GM12878 (cell line): Measurements from ENCODE around the gene RNF13. TPM values are rescaled to one million over a fixed set of nuclear protein-coding genes. Genes with fewer than 3 reads are reported as not detected.

Experiments
- ATAC-seq: fragments of 200-7000 bp; cut with Tn5 transposase; 3 replicates; pipeline ENCODE4 v1.9.1; 2020; ENCODE audit warnings: mild to moderate bottlenecking, moderate library complexity
- BruUV-seq: library from RNA; stranded (reverse); fragments of 400-500 nt; replicated peaks from 2 replicates; lab custom pipeline; 2021; lab: Mats Ljungman, UMichigan
- CTCF ChIA-PET: fragments of 300-600 bp; sonication (Branson Sonifier 250); formaldehyde crosslinking; extraction: SDS; loops from one replicate; lab custom pipeline; 2021; ENCODE audit warnings: inconsistent platforms; lab: Yijun Ruan, JAX
- POLR2A ChIA-PET: fragments of 350-600 bp; formaldehyde crosslinking; extraction: SDS; loops from one replicate; lab custom pipeline; 2021; ENCODE audit warnings: inconsistent platforms; lab: Charles Lee
- RAD21 ChIA-PET: fragments of 300-600 bp; sonication (Branson Sonifier 250); formaldehyde crosslinking; loops from one replicate; lab custom pipeline; 2023; ENCODE audit warnings: antibody characterized with exemption; ENCODE audit not compliant: unreplicated experiment; lab: Charles Lee
- SMC1A ChIA-PET: fragments of 300-600 bp; sonication (Branson Sonifier 250); formaldehyde crosslinking; loops from one replicate; lab custom pipeline; 2023; ENCODE audit not compliant: unreplicated experiment, uncharacterized antibody; lab: Charles Lee
- DNase-seq: peaks from one replicate; pipeline ENCODE4 v3.0.0-alpha.2; 2011; ENCODE audit warnings: low read depth, low spot score
- FAIRE-seq: peaks from 3 replicates; lab custom pipeline; 2011; peaks lifted over from hg19 to GRCh38; lab: Jason Lieb, UNC
- H2AFZ ChIP-seq: 2 replicates; pipeline ENCODE4 v1.6.0; 2011; ENCODE audit warnings: low read depth, low read length, control low read depth; ENCODE audit not compliant: control insufficient read depth
- H3K27ac ChIP-seq: 2 replicates; pipeline ENCODE4 v1.5.1; 2011; ENCODE audit warnings: control low read depth; ENCODE audit not compliant: control insufficient read depth, insufficient read depth
- H3K27me3 ChIP-seq, 2 experiments: replicated peaks in 1 of 2; 2 replicates each; pipeline versions ENCODE4 v1.6.0 to v1.6.1; 2011; ENCODE audit warnings: low read length in 1 of 2; ENCODE audit not compliant: control insufficient read depth in 2 of 2, insufficient read depth in 2 of 2
- H3K36me3 ChIP-seq, 2 experiments: 2 replicates each; pipeline ENCODE4 v1.5.1; 2011; ENCODE audit warnings: low read length in 1 of 2; ENCODE audit not compliant: control insufficient read depth in 2 of 2, insufficient read depth in 2 of 2
- H3K4me1 ChIP-seq: 2 replicates; pipeline ENCODE4 v1.6.1; 2011; ENCODE audit warnings: mild to moderate bottlenecking, low read length, moderate library complexity, mixed read lengths; ENCODE audit not compliant: control insufficient read depth, insufficient read depth
- H3K4me2 ChIP-seq: 2 replicates; pipeline ENCODE4 v1.6.0; 2011; ENCODE audit warnings: control low read depth; ENCODE audit not compliant: control insufficient read depth, insufficient read depth
- H3K4me3 ChIP-seq: fragments of 200-600 bp; sonication (generic); 2 replicates; pipeline ENCODE4 v1.5.1; 2016
- H3K79me2 ChIP-seq: 2 replicates; pipeline ENCODE4 v1.6.0; 2011; ENCODE audit warnings: low read length; ENCODE audit not compliant: control insufficient read depth, insufficient read depth
- H3K9ac ChIP-seq: 2 replicates; pipeline ENCODE4 v1.8.0; 2011; ENCODE audit warnings: low read length, control low read depth, mixed read lengths; ENCODE audit not compliant: control insufficient read depth, insufficient read depth
- H3K9me3 ChIP-seq: replicated peaks from 3 replicates; pipeline ENCODE4 v1.5.1; 2011; ENCODE audit warnings: mild to moderate bottlenecking, low read length; ENCODE audit not compliant: control insufficient read depth, insufficient read depth
- H4K20me1 ChIP-seq: 2 replicates; pipeline ENCODE4 v1.6.0; 2011; ENCODE audit not compliant: control insufficient read depth, insufficient read depth
- CHD2 ChIP-seq: IDR thresholded peaks from 2 replicates; pipeline ENCODE4 v1.6.1; 2011; ENCODE audit warnings: low read depth, low read length, improper control_type of control experiment, borderline replicate concordance
- EP300 ChIP-seq, 2 experiments: fragments of 150-350 bp in 1 of 2; IDR thresholded peaks; 2 replicates each; pipeline ENCODE4 v1.6.1; 2011 to 2012; ENCODE audit warnings: low read depth in 2 of 2, low read length in 2 of 2, borderline replicate concordance in 1 of 2, improper control_type of control experiment in 1 of 2, inconsistent platforms in 1 of 2; ENCODE audit not compliant: control insufficient read depth in 1 of 2
- ESRRA ChIP-seq: IDR thresholded peaks from 2 replicates; pipeline ENCODE4 v1.6.1; 2012; ENCODE audit warnings: mild to moderate bottlenecking, low read length, improper control_type of control experiment
- EZH2 ChIP-seq: IDR thresholded peaks from 2 replicates; pipeline ENCODE4 v1.6.1; 2012; ENCODE audit warnings: low read depth, mild to moderate bottlenecking, control low read depth, inconsistent platforms, low read length, borderline replicate concordance; ENCODE audit not compliant: control insufficient read depth
- HDGF ChIP-seq: fragments of 450-650 bp; IDR thresholded peaks from 2 replicates; pipeline ENCODE4 v1.6.1; 2016; ENCODE audit warnings: antibody characterized with exemption
- IRF4 ChIP-seq: IDR thresholded peaks from 2 replicates; pipeline ENCODE4 v1.6.1; 2011; ENCODE audit warnings: low read depth, low read length
- NFXL1 ChIP-seq: fragments of 450-650 bp; IDR thresholded peaks from 2 replicates; pipeline ENCODE4 v1.6.1; 2017; ENCODE audit warnings: antibody characterized with exemption, mild to moderate bottlenecking, borderline replicate concordance
- NFYA ChIP-seq: IDR thresholded peaks from 2 replicates; pipeline ENCODE4 v1.6.1; 2011; ENCODE audit warnings: low read depth, mild to moderate bottlenecking, low read length, improper control_type of control experiment, borderline replicate concordance
- NR2C1 ChIP-seq: fragments of 450-650 bp; IDR thresholded peaks from 2 replicates; pipeline ENCODE4 v1.6.1; 2017; ENCODE audit warnings: antibody characterized with exemption, mild to moderate bottlenecking, moderate library complexity
- POLR2A ChIP-seq: IDR thresholded peaks from 2 replicates; pipeline ENCODE4 v1.6.1; 2011; ENCODE audit warnings: low read depth, mild to moderate bottlenecking, low read length
- POLR2AphosphoS2 ChIP-seq: IDR thresholded peaks from 2 replicates; pipeline ENCODE4 v1.6.1; 2011; ENCODE audit warnings: low read depth, mild to moderate bottlenecking, low read length, improper control_type of control experiment, moderate library complexity
- POLR2AphosphoS5 ChIP-seq: IDR thresholded peaks from 2 replicates; pipeline ENCODE4 v1.6.1; 2011; ENCODE audit warnings: mild to moderate bottlenecking, low read length, inconsistent platforms
- SMAD5 ChIP-seq: IDR thresholded peaks from 2 replicates; pipeline ENCODE4 v1.6.1; 2016; ENCODE audit warnings: antibody characterized with exemption, low read depth
- WRNIP1 ChIP-seq: IDR thresholded peaks from 2 replicates; pipeline ENCODE4 v1.6.1; 2011; ENCODE audit warnings: low read depth, low read length, improper control_type of control experiment, borderline replicate concordance
- ZZZ3 ChIP-seq: IDR thresholded peaks from 2 replicates; pipeline ENCODE4 v1.6.1; 2011; ENCODE audit warnings: low read depth; ENCODE audit not compliant: control insufficient read depth, insufficient read length
- in situ Hi-C: fragments of 300-500 bp; cut with MboI; formaldehyde crosslinking; loops from 9 replicates; pipeline ENCODE4 v1.14.3; 2018; ENCODE audit warnings: mixed read lengths
- intact Hi-C: fragments of 100-400 bp; cut with micrococcal nuclease; formaldehyde crosslinking; loops from one replicate; pipeline ENCODE4 v1.14.2; 2022; ENCODE audit not compliant: unreplicated experiment
- polyA plus RNA-seq, 11 experiments: library from polyadenylated mRNA; depleted of rRNA in 4 of 11; unstranded in 6 of 11; stranded (reverse) in 5 of 11; fragments of >200 nt; fragmentation: Nextera tagmentation in 4 of 11; fragmentation: Illumina TruSeq in 1 of 11; extraction: Ambion mirVana in 4 of 11; extraction: Trizol in 1 of 11; gene quantifications; 1 replicate in 1 of 11; 2 replicates in 10 of 11; pipeline versions ENCODE4 v1.2.1 to v1.2.3, GENCODE V29; 2011 to 2016; ENCODE audit warnings: inconsistent platforms in 2 of 11, missing spikeins in 2 of 11, low read depth in 1 of 11
- total RNA-seq, 4 experiments: library from RNA; depleted of rRNA in 3 of 4; stranded (reverse); fragments of >200 nt in 3 of 4; fragmentation: Illumina TruSeq in 1 of 4; extraction: Trizol in 1 of 4; gene quantifications; 2 replicates each; pipeline versions ENCODE4 v1.2.1 to v1.2.3, GENCODE V29; 2013 to 2021
- TF ChIP-seq, protein P1 (sequence below): fragments of 450-650 bp; IDR thresholded peaks from 2 replicates; pipeline ENCODE4 v1.6.1; 2014; ENCODE audit warnings: mild to moderate bottlenecking
- TF ChIP-seq, protein P2 (sequence below): fragments of 450-650 bp; IDR thresholded peaks from 2 replicates; pipeline ENCODE4 v1.6.1; 2017; ENCODE audit warnings: mild to moderate bottlenecking, low read depth, inconsistent platforms; ENCODE audit not compliant: poor library complexity, severe bottlenecking

RNF13 gene
- total and polyA plus RNA-seq, 10 of the 15 experiments (the other 5 are each of a cell fraction or from before 2014, with no cell fraction given) = 18.9 to 73.4 (median 36.7) TPM

DNA sequence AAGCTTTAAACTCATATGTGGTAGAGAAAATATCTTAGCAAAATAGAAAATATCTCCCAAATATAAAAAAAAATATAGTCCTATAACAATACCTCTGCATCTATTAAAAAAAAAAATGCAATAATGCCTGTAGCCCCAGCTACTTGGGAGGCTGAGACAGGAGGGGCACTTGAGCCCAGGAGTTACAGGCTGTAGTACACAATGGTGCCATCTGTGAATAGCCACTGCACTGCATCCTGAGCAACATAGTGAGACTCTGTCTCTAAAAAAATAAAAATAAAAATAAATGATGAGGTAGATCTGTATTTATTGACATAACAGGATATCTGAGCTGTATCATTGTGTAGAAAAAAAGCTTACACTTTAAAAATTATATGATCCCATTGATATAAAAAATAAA, 87.3 kb downstream of the RNF13 start:
- no peak for TF ChIP-seq HDGF
- TF ChIP-seq POLR2AphosphoS5 = no peak
- TF ChIP-seq ZZZ3 = no peak
- no peak for TF ChIP-seq SMAD5
- no peak for TF ChIP-seq WRNIP1
- Histone ChIP-seq H3K36me3 (peaks cover 0 to 4% of the 10 kb centered on the region in 2 experiments; a peak in 2 of 4 replicates), H2AFZ (no peak overlapping the region), H3K27me3 (no peaks in the 10 kb centered on the region), H3K79me2 (no peaks in the 10 kb centered on the region), H3K4me3 (no peak overlapping the region), H3K27ac (no peak overlapping the region), H3K9ac (no peak overlapping the region), H3K4me1 (no peaks in the 10 kb centered on the region), H3K4me2 (no peak overlapping the region), H3K9me3 (no peaks in the 10 kb centered on the region), H4K20me1 (no peaks in the 10 kb centered on the region)
- ChIA-PET POLR2A (no interaction called here), SMC1A (interaction anchor here (0.9 to 1.4 kb wide), 6 partner anchors 8 to 324 kb away, joined by 3 to 4 read pairs (median 3); no protein-coding TSS in a partner anchor), CTCF (interaction anchor here (0.6 to 1.7 kb wide), 6 partner anchors 14 to 346 kb away, joined by 3 to 11 read pairs (median 4); no protein-coding TSS in a partner anchor), RAD21 (interaction anchor here (1.0 kb wide), 1 partner anchor 20 kb away, joined by 4 read pairs; no protein-coding TSS in a partner anchor)
- in situ Hi-C loops (no loop called here), intact Hi-C loops (no loop called here)
- no TSS peak for BruUV-seq
- FAIRE-seq (no peak), ATAC-seq (no peak), DNase-seq (no peak)

DNA sequence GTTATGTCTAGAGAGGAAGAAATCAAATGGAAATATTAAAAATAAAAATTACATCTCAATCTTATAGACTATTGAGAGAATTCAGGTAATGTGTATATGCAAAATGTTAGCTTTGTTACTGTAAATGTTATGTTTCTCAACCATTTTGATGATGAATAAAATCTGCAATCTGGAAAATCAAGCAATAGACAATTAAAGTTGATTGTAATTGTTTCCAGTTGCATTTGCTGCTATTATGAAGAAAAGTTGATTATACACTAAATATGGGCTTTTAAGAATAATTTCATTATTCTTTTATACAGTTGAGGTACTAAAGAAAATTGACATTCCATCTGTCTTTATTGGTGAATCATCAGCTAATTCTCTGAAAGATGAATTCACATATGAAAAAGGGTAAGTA, 88.8 kb downstream of the RNF13 start:
- ChIA-PET CTCF (no interaction called here), RAD21 (interaction anchor here (2.3 kb wide), 1 partner anchor 22 kb away, joined by 6 read pairs; no protein-coding TSS in a partner anchor), POLR2A (no interaction called here), SMC1A (interaction anchor here (0.6 to 1.7 kb wide), 4 partner anchors 9 to 547 kb away, joined by 3 to 4 read pairs (median 3); no protein-coding TSS in a partner anchor)
- no peak for FAIRE-seq
- peaks cover 0 to 3% of the 10 kb centered on the region in 2 experiments; a peak in 2 of 4 replicates for H3K36me3 ChIP-seq
- ATAC-seq = no peak
- no peaks in the 10 kb centered on the region for H3K9me3 ChIP-seq
- no peak for DNase-seq
- H3K4me2 ChIP-seq = no peak overlapping the region
- no peak overlapping the region for H3K27ac ChIP-seq
- H3K4me1 ChIP-seq = no peaks in the 10 kb centered on the region
- no peaks in the 10 kb centered on the region for H3K79me2 ChIP-seq
- no TSS peak for BruUV-seq
- intact Hi-C loops (no loop called here), in situ Hi-C loops (no loop called here)
- H4K20me1 ChIP-seq = no peaks in the 10 kb centered on the region
- H3K4me3 ChIP-seq = no peak overlapping the region
- H3K27me3 ChIP-seq = no peaks in the 10 kb centered on the region
- no peak overlapping the region for H2AFZ ChIP-seq
- H3K9ac ChIP-seq = no peak overlapping the region
- TF ChIP-seq EP300 (IDR thresholded peaks at IDR 0.05; ENCODE audit: borderline replicate concordance in 1 of 2, control insufficient read depth in 1 of 2, low read depth in 2 of 2, low read length in 2 of 2) = no peak
- TF ChIP-seq, protein P1, sequence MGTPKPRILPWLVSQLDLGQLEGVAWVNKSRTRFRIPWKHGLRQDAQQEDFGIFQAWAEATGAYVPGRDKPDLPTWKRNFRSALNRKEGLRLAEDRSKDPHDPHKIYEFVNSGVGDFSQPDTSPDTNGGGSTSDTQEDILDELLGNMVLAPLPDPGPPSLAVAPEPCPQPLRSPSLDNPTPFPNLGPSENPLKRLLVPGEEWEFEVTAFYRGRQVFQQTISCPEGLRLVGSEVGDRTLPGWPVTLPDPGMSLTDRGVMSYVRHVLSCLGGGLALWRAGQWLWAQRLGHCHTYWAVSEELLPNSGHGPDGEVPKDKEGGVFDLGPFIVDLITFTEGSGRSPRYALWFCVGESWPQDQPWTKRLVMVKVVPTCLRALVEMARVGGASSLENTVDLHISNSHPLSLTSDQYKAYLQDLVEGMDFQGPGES = no peak
- no peak for TF ChIP-seq NFYA
- TF ChIP-seq EZH2 = no peak
- no peak for TF ChIP-seq ESRRA
- no peak for TF ChIP-seq POLR2A
- no peak for TF ChIP-seq NFXL1
- no peak for TF ChIP-seq NR2C1
- TF ChIP-seq, protein P2, sequence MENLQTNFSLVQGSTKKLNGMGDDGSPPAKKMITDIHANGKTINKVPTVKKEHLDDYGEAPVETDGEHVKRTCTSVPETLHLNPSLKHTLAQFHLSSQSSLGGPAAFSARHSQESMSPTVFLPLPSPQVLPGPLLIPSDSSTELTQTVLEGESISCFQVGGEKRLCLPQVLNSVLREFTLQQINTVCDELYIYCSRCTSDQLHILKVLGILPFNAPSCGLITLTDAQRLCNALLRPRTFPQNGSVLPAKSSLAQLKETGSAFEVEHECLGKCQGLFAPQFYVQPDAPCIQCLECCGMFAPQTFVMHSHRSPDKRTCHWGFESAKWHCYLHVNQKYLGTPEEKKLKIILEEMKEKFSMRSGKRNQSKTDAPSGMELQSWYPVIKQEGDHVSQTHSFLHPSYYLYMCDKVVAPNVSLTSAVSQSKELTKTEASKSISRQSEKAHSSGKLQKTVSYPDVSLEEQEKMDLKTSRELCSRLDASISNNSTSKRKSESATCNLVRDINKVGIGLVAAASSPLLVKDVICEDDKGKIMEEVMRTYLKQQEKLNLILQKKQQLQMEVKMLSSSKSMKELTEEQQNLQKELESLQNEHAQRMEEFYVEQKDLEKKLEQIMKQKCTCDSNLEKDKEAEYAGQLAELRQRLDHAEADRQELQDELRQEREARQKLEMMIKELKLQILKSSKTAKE = no peak
- no peak for TF ChIP-seq POLR2AphosphoS2
- no peak for TF ChIP-seq CHD2
- no peak for TF ChIP-seq IRF4
